ENCODE measurements around the gene SLC12A9. TPM values are rescaled to one million over a fixed set of nuclear protein-coding genes. Genes with fewer than 3 reads are reported as not detected.

SLC12A9 gene
- total and polyA plus RNA-seq, 2 of the 8 experiments (the other 6 are each of a cell fraction or from before 2014, with no cell fraction given): 31.4 to 40.1 TPM

DNA sequence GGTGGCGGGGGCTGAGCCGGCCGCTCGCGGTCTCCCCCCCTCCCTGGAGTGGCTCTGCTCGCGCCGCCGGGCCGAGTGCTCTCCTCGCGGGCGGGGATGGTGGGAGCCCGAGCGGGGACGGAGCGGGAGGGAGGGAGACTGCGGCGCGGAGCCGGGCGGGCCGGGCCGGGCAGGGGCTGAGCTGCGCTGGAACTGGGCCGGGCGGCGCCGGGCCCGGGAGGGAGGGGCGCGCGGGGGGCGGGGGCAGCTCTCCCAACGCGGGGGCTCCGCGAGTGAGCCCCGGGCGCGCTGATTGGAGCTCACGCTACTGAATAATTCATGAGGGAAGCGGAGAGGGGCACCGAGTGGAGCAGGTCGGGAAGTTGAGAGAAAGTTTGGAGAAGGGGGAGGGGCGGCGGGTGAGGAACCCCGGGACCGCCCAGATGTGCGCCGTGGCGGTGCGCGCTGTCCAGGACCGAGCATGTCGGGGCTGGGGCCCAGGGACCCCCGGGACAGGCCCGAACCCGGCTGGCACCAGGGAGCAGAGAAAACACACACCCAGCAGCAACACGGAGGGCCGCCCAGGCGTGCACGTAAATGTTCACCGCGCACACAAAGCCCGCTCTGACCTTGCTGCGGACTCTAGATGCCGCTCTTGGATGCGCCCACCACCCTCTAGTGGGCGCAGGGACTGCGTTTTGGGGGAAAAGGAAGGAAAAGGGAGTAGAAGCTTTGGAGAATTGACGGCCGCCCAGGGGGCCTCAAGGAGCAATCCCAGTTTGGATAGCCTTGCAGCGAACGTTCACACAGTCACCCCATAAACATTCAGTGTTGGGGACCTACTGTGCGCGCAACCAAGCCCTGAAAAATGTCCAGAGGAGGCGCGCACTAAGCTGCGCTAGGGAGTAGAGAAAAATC lies 24.9 kb upstream of the SLC12A9 start, which contains the start of gene EPHB4 (continued):
- no peak for TF ChIP-seq CHD7 (IDR thresholded peaks at IDR 0.05; ENCODE audit: insufficient replicate concordance, low read length)
- TF ChIP-seq HDAC6 (IDR thresholded peaks at IDR 0.05; ENCODE audit: low read depth, low read length): no peak
- no peak for TF ChIP-seq MAFK (IDR thresholded peaks at IDR 0.05; ENCODE audit: low read depth, low read length)
- no peak for TF ChIP-seq BCL11A (IDR thresholded peaks at IDR 0.05; ENCODE audit: low read depth in 2 of 2, low read length in 2 of 2)
- TF ChIP-seq CBX5 (IDR thresholded peaks at IDR 0.05; ENCODE audit: low read depth, low read length): no peak
- TF ChIP-seq, protein P1, sequence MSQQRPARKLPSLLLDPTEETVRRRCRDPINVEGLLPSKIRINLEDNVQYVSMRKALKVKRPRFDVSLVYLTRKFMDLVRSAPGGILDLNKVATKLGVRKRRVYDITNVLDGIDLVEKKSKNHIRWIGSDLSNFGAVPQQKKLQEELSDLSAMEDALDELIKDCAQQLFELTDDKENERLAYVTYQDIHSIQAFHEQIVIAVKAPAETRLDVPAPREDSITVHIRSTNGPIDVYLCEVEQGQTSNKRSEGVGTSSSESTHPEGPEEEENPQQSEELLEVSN (IDR thresholded peaks at IDR 0.05): no peak
- no peak for TF ChIP-seq RNF2 (IDR thresholded peaks at IDR 0.05; ENCODE audit: borderline replicate concordance, low read depth, low read length, missing control alignments, poor library complexity, severe bottlenecking)
- TF ChIP-seq, protein P2, sequence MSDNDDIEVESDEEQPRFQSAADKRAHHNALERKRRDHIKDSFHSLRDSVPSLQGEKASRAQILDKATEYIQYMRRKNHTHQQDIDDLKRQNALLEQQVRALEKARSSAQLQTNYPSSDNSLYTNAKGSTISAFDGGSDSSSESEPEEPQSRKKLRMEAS (IDR thresholded peaks at IDR 0.05): peak; percentile 50; the same call in 1 of the 2 replicates
